Lower leg skin (tissue), 3 donors: ENCODE results near the gene PSAT1.

ENCODE experiments used
- CTCF ChIP-seq, 3 donors: fragments of 450-650 bp; IDR thresholded peaks; one replicate each; pipeline ENCODE4 v1.5.1; 2016; ENCODE audit warnings: antibody characterized with exemption in 3 of 3, mild to moderate bottlenecking in 3 of 3, moderate library complexity in 2 of 3
- POLR2A ChIP-seq, 2 donors: fragments of 450-650 bp; IDR thresholded peaks; one replicate each; pipeline ENCODE4 v1.6.1; 2016 to 2017; ENCODE audit warnings: antibody characterized with exemption in 2 of 2, mild to moderate bottlenecking in 1 of 2, moderate library complexity in 1 of 2

GRCh38 chr9:78326564-78326963 lies 29.6 kb downstream of the PSAT1 start:
- TF ChIP-seq CTCF (IDR thresholded peaks at IDR 0.05) (no peak), POLR2A (IDR thresholded peaks at IDR 0.05) (no peak)
